Astrocyte (in vitro differentiated cells and primary cell): Measurements from ENCODE around the gene SLIT3. TPM values are rescaled to one million over a fixed set of nuclear protein-coding genes. Genes with fewer than 3 reads are reported as not detected.

ENCODE experiments used
- DNase-seq: peaks from one replicate; pipeline ENCODE4 v3.0.0-alpha.2; 2010; ENCODE audit warnings: low read depth
- FAIRE-seq: peaks from 2 replicates; lab custom pipeline; 2011; peaks lifted over from hg19 to GRCh38; lab: Jason Lieb, UNC
- H2AFZ ChIP-seq: 2 replicates; pipeline ENCODE4 v1.6.0; 2012; ENCODE audit warnings: low read depth, low read length, inconsistent platforms
- H3K27ac ChIP-seq: 2 replicates; pipeline ENCODE4 v1.5.1; 2011; ENCODE audit warnings: low read depth, low read length, inconsistent platforms
- H3K27me3 ChIP-seq: 2 replicates; pipeline ENCODE4 v1.6.0; 2011; ENCODE audit warnings: low read length, inconsistent platforms; ENCODE audit not compliant: insufficient read depth
- H3K36me3 ChIP-seq: 2 replicates; pipeline ENCODE4 v1.5.1; 2011; ENCODE audit warnings: low read length, inconsistent platforms; ENCODE audit not compliant: insufficient read depth
- H3K4me1 ChIP-seq: 2 replicates; pipeline ENCODE4 v1.5.1; 2011; ENCODE audit warnings: low read length, inconsistent platforms; ENCODE audit not compliant: insufficient read depth
- H3K4me2 ChIP-seq: 2 replicates; pipeline ENCODE4 v1.6.0; 2012; ENCODE audit warnings: low read length, inconsistent platforms
- H3K4me3 ChIP-seq: 2 replicates; pipeline ENCODE4 v1.5.1; 2011; ENCODE audit warnings: low read depth, mild to moderate bottlenecking, low read length, inconsistent platforms; ENCODE audit not compliant: insufficient read depth
- H3K79me2 ChIP-seq: 2 replicates; pipeline ENCODE4 v1.6.0; 2012; ENCODE audit warnings: mild to moderate bottlenecking, low read length, inconsistent platforms; ENCODE audit not compliant: insufficient read depth
- H3K9ac ChIP-seq: 2 replicates; pipeline ENCODE4 v1.6.0; 2012; ENCODE audit warnings: mild to moderate bottlenecking, low read length, inconsistent platforms
- H3K9me3 ChIP-seq: 2 replicates; pipeline ENCODE4 v1.5.1; 2012; ENCODE audit warnings: low read depth, mild to moderate bottlenecking, low read length, inconsistent platforms; ENCODE audit not compliant: insufficient read depth
- H4K20me1 ChIP-seq: 2 replicates; pipeline ENCODE4 v1.6.0; 2012; ENCODE audit warnings: low read length, inconsistent platforms; ENCODE audit not compliant: insufficient read depth
- H3K27ac Mint-ChIP-seq: one replicate; pipeline ENCODE4 v1.8.0; 2021; ENCODE audit warnings: mild to moderate bottlenecking, mixed read lengths; ENCODE audit not compliant: unreplicated experiment
- H3K27me3 Mint-ChIP-seq: one replicate; pipeline ENCODE4 v1.8.0; 2021; ENCODE audit warnings: low read depth, mixed read lengths; ENCODE audit not compliant: unreplicated experiment
- H3K36me3 Mint-ChIP-seq: one replicate; pipeline ENCODE4 v1.8.0; 2021; ENCODE audit warnings: low read depth, mixed read lengths; ENCODE audit not compliant: unreplicated experiment
- H3K4me1 Mint-ChIP-seq: one replicate; pipeline ENCODE4 v1.8.0; 2021; ENCODE audit warnings: low read depth, mixed read lengths; ENCODE audit not compliant: unreplicated experiment
- H3K4me3 Mint-ChIP-seq: one replicate; pipeline ENCODE4 v1.8.0; 2021; ENCODE audit warnings: mild to moderate bottlenecking, moderate library complexity, mixed read lengths; ENCODE audit not compliant: unreplicated experiment
- H3K9me3 Mint-ChIP-seq: one replicate; pipeline ENCODE4 v1.8.0; 2021; ENCODE audit warnings: mild to moderate bottlenecking, mixed read lengths; ENCODE audit not compliant: unreplicated experiment
- CTCF ChIP-seq: IDR thresholded peaks from 2 replicates; pipeline ENCODE4 v1.5.1; 2011; ENCODE audit warnings: low read depth, mild to moderate bottlenecking, inconsistent platforms, low read length, moderate library complexity; ENCODE audit not compliant: insufficient read depth
- EZH2 ChIP-seq: IDR thresholded peaks from 2 replicates; pipeline ENCODE4 v1.6.1; 2012; ENCODE audit warnings: mild to moderate bottlenecking, low read length, inconsistent platforms; ENCODE audit not compliant: insufficient read depth
- total RNA-seq: library from RNA; stranded (reverse); gene quantifications from 2 replicates; pipeline ENCODE4 v1.2.1, GENCODE V29; 2021

SLIT3 gene
- total RNA-seq, 1 donor from 2014 or later = 20.7 TPM

- H3K27ac ChIP-seq = no peak overlapping the region
- peaks cover 37% of the 10 kb centered on the region for H3K4me1 Mint-ChIP-seq
These were observed 512.8 kb downstream of the SLIT3 start for GRCh38 chr5:168788107-168788506.

GRCh38 chr5:168786147-168786546 lies 514.8 kb downstream of the SLIT3 start:
- H3K4me3 Mint-ChIP-seq = no peak overlapping the region
- Histone ChIP-seq H3K36me3 (no peaks in the 10 kb centered on the region), H2AFZ (no peak overlapping the region), H3K9me3 (no peaks in the 10 kb centered on the region), H4K20me1 (no peaks in the 10 kb centered on the region), H3K4me2 (peak overlapping the region; percentile 36), H3K79me2 (no peaks in the 10 kb centered on the region), H3K27me3 (no peaks in the 10 kb centered on the region), H3K27ac (no peak overlapping the region), H3K4me3 (no peak overlapping the region), H3K9ac (no peak overlapping the region), H3K4me1 (peaks cover 10% of the 10 kb centered on the region)
- peaks cover 36% of the 10 kb centered on the region for H3K4me1 Mint-ChIP-seq
- TF ChIP-seq CTCF = no peak
- TF ChIP-seq EZH2 = no peak
- peak overlapping the region; percentile 77 for H3K27ac Mint-ChIP-seq
- FAIRE-seq (no peak), DNase-seq (peak; percentile 54)
- H3K27me3 Mint-ChIP-seq = peaks cover 7% of the 10 kb centered on the region
- H3K9me3 Mint-ChIP-seq = peaks cover 5% of the 10 kb centered on the region
- peaks cover 16% of the 10 kb centered on the region for H3K36me3 Mint-ChIP-seq

More at GRCh38 chr5:168788107-168788506, 512.8 kb downstream of the SLIT3 start:
- Histone ChIP-seq H3K4me2 (no peak overlapping the region), H3K27me3 (no peaks in the 10 kb centered on the region), H4K20me1 (no peaks in the 10 kb centered on the region), H3K9ac (no peak overlapping the region), H3K9me3 (no peaks in the 10 kb centered on the region), H2AFZ (no peak overlapping the region), H3K4me3 (no peak overlapping the region), H3K36me3 (no peaks in the 10 kb centered on the region), H3K79me2 (no peaks in the 10 kb centered on the region), H3K4me1 (peaks cover 10% of the 10 kb centered on the region)
- H3K9me3 Mint-ChIP-seq = peaks cover 3% of the 10 kb centered on the region
- H3K4me3 Mint-ChIP-seq = no peak overlapping the region
- no peak for FAIRE-seq
- TF ChIP-seq CTCF (no peak), EZH2 (no peak)
- peak overlapping the region; percentile 62 for H3K27ac Mint-ChIP-seq
- DNase-seq = no peak
- peaks cover 12% of the 10 kb centered on the region for H3K36me3 Mint-ChIP-seq
- peaks cover 2% of the 10 kb centered on the region for H3K27me3 Mint-ChIP-seq

GRCh38 chr5:168784454-168784853 lies 516.5 kb downstream of the SLIT3 start:
- Histone ChIP-seq H3K9ac (no peak overlapping the region), H3K4me3 (no peak overlapping the region), H3K4me1 (peaks cover 10% of the 10 kb centered on the region), H3K27ac (no peak overlapping the region), H3K4me2 (no peak overlapping the region), H3K79me2 (no peaks in the 10 kb centered on the region), H3K9me3 (no peaks in the 10 kb centered on the region), H4K20me1 (no peaks in the 10 kb centered on the region), H2AFZ (no peak overlapping the region), H3K27me3 (no peaks in the 10 kb centered on the region), H3K36me3 (no peaks in the 10 kb centered on the region)
- no peak for FAIRE-seq
- no peak overlapping the region for H3K27ac Mint-ChIP-seq
- peaks cover 5% of the 10 kb centered on the region for H3K9me3 Mint-ChIP-seq
- DNase-seq = no peak
- no peak overlapping the region for H3K4me3 Mint-ChIP-seq
- TF ChIP-seq EZH2 (no peak), CTCF (no peak)
- H3K4me1 Mint-ChIP-seq = peaks cover 27% of the 10 kb centered on the region
- H3K36me3 Mint-ChIP-seq = peaks cover 23% of the 10 kb centered on the region
- H3K27me3 Mint-ChIP-seq = peaks cover 12% of the 10 kb centered on the region
